Activated T-cell treated with anti-CD3 and anti-CD28 coated beads, Interleukin-2, amount 50 U/mL, for 24 hours (primary cell): ENCODE results near the gene ZNF747.

ENCODE experiments used
- DNase-seq: peaks from one replicate; pipeline ENCODE4 v3.0.0-alpha.2; 2020
- H3K27ac Mint-ChIP-seq: 2 replicates; pipeline ENCODE4 v1.8.0; 2020; ENCODE audit warnings: mild to moderate bottlenecking, mixed read lengths
- H3K27me3 Mint-ChIP-seq: 2 replicates; pipeline ENCODE4 v1.8.0; 2020; ENCODE audit warnings: mixed read lengths
- H3K36me3 Mint-ChIP-seq: 2 replicates; pipeline ENCODE4 v1.8.0; 2020; ENCODE audit warnings: low read depth, mixed read lengths
- H3K4me1 Mint-ChIP-seq: 2 replicates; pipeline ENCODE4 v1.8.0; 2020; ENCODE audit warnings: low read depth, mixed read lengths
- H3K4me3 Mint-ChIP-seq: 2 replicates; pipeline ENCODE4 v1.8.0; 2020; ENCODE audit warnings: mild to moderate bottlenecking, moderate library complexity, mixed read lengths
- H3K9me3 Mint-ChIP-seq: 2 replicates; pipeline ENCODE4 v1.8.0; 2020; ENCODE audit warnings: mixed read lengths

The ZNF747 gene

GRCh38 chr16:30565526-30565925 is 30.9 kb upstream of the ZNF747 start:
- Mint-ChIP-seq H3K27ac (peak overlapping the region; percentile 18), H3K4me1 (peaks cover 48% of the 10 kb centered on the region), H3K4me3 (no peak overlapping the region)

GRCh38 chr16:30562021-30562420 is 27.4 kb upstream of the ZNF747 start:
- Mint-ChIP-seq H3K27me3 (no peaks in the 10 kb centered on the region), H3K9me3 (no peaks in the 10 kb centered on the region), H3K4me1 (peaks cover 30% of the 10 kb centered on the region), H3K4me3 (peak overlapping the region; percentile 78), H3K36me3 (peaks cover 6% of the 10 kb centered on the region), H3K27ac (no peak overlapping the region)
- no peak for DNase-seq

More at GRCh38 chr16:30565526-30565925, 30.9 kb upstream of the ZNF747 start:
- DNase-seq: no peak
- Mint-ChIP-seq H3K36me3 (no peaks in the 10 kb centered on the region), H3K9me3 (no peaks in the 10 kb centered on the region), H3K27me3 (no peaks in the 10 kb centered on the region)

GRCh38 chr16:30561089-30561816 is 26.6 kb upstream of the ZNF747 start:
- peak; percentile 57 for DNase-seq
- H3K27ac Mint-ChIP-seq: peak overlapping the region; percentile 85
- no peaks in the 10 kb centered on the region for H3K27me3 Mint-ChIP-seq
- peaks cover 9% of the 10 kb centered on the region for H3K36me3 Mint-ChIP-seq
- peaks cover 25% of the 10 kb centered on the region for H3K4me1 Mint-ChIP-seq
- H3K4me3 Mint-ChIP-seq: peak overlapping the region; percentile 78
- no peaks in the 10 kb centered on the region for H3K9me3 Mint-ChIP-seq

GRCh38 chr16:30559690-30560089 is 25.0 kb upstream of the ZNF747 start:
- no peaks in the 10 kb centered on the region for H3K27me3 Mint-ChIP-seq
- H3K9me3 Mint-ChIP-seq: no peaks in the 10 kb centered on the region
- peaks cover 22% of the 10 kb centered on the region for H3K36me3 Mint-ChIP-seq
- H3K4me3 Mint-ChIP-seq: no peak overlapping the region
- DNase-seq: no peak
- peaks cover 32% of the 10 kb centered on the region for H3K4me1 Mint-ChIP-seq
- H3K27ac Mint-ChIP-seq: no peak overlapping the region

GRCh38 chr16:30558789-30559377 is 24.2 kb upstream of the ZNF747 start:
- H3K36me3 Mint-ChIP-seq: peaks cover 31% of the 10 kb centered on the region
- peaks cover 39% of the 10 kb centered on the region for H3K4me1 Mint-ChIP-seq
- no peaks in the 10 kb centered on the region for H3K9me3 Mint-ChIP-seq
- DNase-seq: no peak
- peak overlapping the region; percentile 93 for H3K27ac Mint-ChIP-seq
- H3K27me3 Mint-ChIP-seq: no peaks in the 10 kb centered on the region
- H3K4me3 Mint-ChIP-seq: peak overlapping the region; percentile 90

GRCh38 chr16:30557957-30558788 is 23.5 kb upstream of the ZNF747 start, which contains the start of gene ZNF764:
ZNF764 (minus strand) TSS chr16:30558374; CDS start chr16:30558182, 192 bp downstream.
- peaks cover 38% of the 10 kb centered on the region for H3K36me3 Mint-ChIP-seq
- H3K4me1 Mint-ChIP-seq: peaks cover 46% of the 10 kb centered on the region
- H3K27ac Mint-ChIP-seq: peak within 1 kb of the TSS; percentile 93
- DNase-seq: peak; percentile 97
- H3K9me3 Mint-ChIP-seq: no peaks in the 10 kb centered on the region
- H3K4me3 Mint-ChIP-seq: peak within 1 kb of the TSS; percentile 90
- H3K27me3 Mint-ChIP-seq: no peaks in the 10 kb centered on the region

GRCh38 chr16:30557707-30557956 is 23.0 kb upstream of the ZNF747 start:
- Mint-ChIP-seq H3K4me1 (peaks cover 51% of the 10 kb centered on the region), H3K9me3 (no peaks in the 10 kb centered on the region), H3K4me3 (peak overlapping the region; percentile 90), H3K27me3 (no peaks in the 10 kb centered on the region), H3K27ac (peak overlapping the region; percentile 93), H3K36me3 (peaks cover 43% of the 10 kb centered on the region)
- no peak for DNase-seq

GRCh38 chr16:30556125-30556473 is 21.4 kb upstream of the ZNF747 start:
- Mint-ChIP-seq H3K4me1 (peaks cover 59% of the 10 kb centered on the region), H3K4me3 (peak overlapping the region; percentile 90), H3K36me3 (peaks cover 51% of the 10 kb centered on the region), H3K27me3 (no peaks in the 10 kb centered on the region), H3K27ac (peak overlapping the region; percentile 93), H3K9me3 (no peaks in the 10 kb centered on the region)
- DNase-seq: no peak

GRCh38 chr16:30555315-30556124 is 20.9 kb upstream of the ZNF747 start:
- H3K36me3 Mint-ChIP-seq: peaks cover 51% of the 10 kb centered on the region
- no peaks in the 10 kb centered on the region for H3K9me3 Mint-ChIP-seq
- H3K27me3 Mint-ChIP-seq: no peaks in the 10 kb centered on the region
- peak overlapping the region; percentile 90 for H3K4me3 Mint-ChIP-seq
- no peak for DNase-seq
- H3K27ac Mint-ChIP-seq: peak overlapping the region; percentile 93
- peaks cover 60% of the 10 kb centered on the region for H3K4me1 Mint-ChIP-seq

GRCh38 chr16:30554557-30555314 is 20.1 kb upstream of the ZNF747 start:
- H3K9me3 Mint-ChIP-seq: no peaks in the 10 kb centered on the region
- H3K4me1 Mint-ChIP-seq: peaks cover 61% of the 10 kb centered on the region
- no peak for DNase-seq
- H3K27me3 Mint-ChIP-seq: no peaks in the 10 kb centered on the region
- peaks cover 51% of the 10 kb centered on the region for H3K36me3 Mint-ChIP-seq
- no peak overlapping the region for H3K4me3 Mint-ChIP-seq
- H3K27ac Mint-ChIP-seq: peak overlapping the region; percentile 94

- Mint-ChIP-seq H3K4me3 (no peak overlapping the region), H3K4me1 (peaks cover 63% of the 10 kb centered on the region), H3K9me3 (no peaks in the 10 kb centered on the region), H3K36me3 (peaks cover 51% of the 10 kb centered on the region), H3K27ac (peak overlapping the region; percentile 94), H3K27me3 (no peaks in the 10 kb centered on the region)
- no peak for DNase-seq
Observed at GRCh38 chr16:30553393-30553899, 18.8 kb upstream of the ZNF747 start.

- Mint-ChIP-seq H3K36me3 (peaks cover 51% of the 10 kb centered on the region), H3K9me3 (no peaks in the 10 kb centered on the region), H3K27me3 (no peaks in the 10 kb centered on the region), H3K4me1 (peaks cover 63% of the 10 kb centered on the region), H3K4me3 (no peak overlapping the region), H3K27ac (peak overlapping the region; percentile 94)
- no peak for DNase-seq
Observed at GRCh38 chr16:30552956-30553355, 18.3 kb upstream of the ZNF747 start.

- Mint-ChIP-seq H3K9me3 (no peaks in the 10 kb centered on the region), H3K27me3 (no peaks in the 10 kb centered on the region), H3K4me1 (peaks cover 63% of the 10 kb centered on the region), H3K27ac (peak overlapping the region; percentile 94), H3K36me3 (peaks cover 44% of the 10 kb centered on the region), H3K4me3 (peak overlapping the region; percentile 66)
- DNase-seq: peak; percentile 72
Observed at GRCh38 chr16:30551781-30552180, 17.1 kb upstream of the ZNF747 start.
